Measurements from ENCODE around the gene TGFBR1.

- TF ChIP-seq, protein P1, sequence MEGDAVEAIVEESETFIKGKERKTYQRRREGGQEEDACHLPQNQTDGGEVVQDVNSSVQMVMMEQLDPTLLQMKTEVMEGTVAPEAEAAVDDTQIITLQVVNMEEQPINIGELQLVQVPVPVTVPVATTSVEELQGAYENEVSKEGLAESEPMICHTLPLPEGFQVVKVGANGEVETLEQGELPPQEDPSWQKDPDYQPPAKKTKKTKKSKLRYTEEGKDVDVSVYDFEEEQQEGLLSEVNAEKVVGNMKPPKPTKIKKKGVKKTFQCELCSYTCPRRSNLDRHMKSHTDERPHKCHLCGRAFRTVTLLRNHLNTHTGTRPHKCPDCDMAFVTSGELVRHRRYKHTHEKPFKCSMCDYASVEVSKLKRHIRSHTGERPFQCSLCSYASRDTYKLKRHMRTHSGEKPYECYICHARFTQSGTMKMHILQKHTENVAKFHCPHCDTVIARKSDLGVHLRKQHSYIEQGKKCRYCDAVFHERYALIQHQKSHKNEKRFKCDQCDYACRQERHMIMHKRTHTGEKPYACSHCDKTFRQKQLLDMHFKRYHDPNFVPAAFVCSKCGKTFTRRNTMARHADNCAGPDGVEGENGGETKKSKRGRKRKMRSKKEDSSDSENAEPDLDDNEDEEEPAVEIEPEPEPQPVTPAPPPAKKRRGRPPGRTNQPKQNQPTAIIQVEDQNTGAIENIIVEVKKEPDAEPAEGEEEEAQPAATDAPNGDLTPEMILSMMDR (IDR thresholded peaks at IDR 0.05; ENCODE audit: low read depth, low read length, poor library complexity, severe bottlenecking): no peak
- TF ChIP-seq EZH2phosphoT487 (IDR thresholded peaks at IDR 0.05; ENCODE audit: borderline replicate concordance, low read length): no peak
Observed at GRCh38 chr9:99150451-99151171, 45.7 kb downstream of the TGFBR1 start.

Measured in DOHH2 (cell line).